ENCODE measurements around the gene TNN. TPM values are rescaled to one million over a fixed set of nuclear protein-coding genes. Genes with fewer than 3 reads are reported as not detected.

TNN gene
- total and polyA plus RNA-seq, 9 donors = 3.3 to 9.2 (median 5.5) TPM

DNA sequence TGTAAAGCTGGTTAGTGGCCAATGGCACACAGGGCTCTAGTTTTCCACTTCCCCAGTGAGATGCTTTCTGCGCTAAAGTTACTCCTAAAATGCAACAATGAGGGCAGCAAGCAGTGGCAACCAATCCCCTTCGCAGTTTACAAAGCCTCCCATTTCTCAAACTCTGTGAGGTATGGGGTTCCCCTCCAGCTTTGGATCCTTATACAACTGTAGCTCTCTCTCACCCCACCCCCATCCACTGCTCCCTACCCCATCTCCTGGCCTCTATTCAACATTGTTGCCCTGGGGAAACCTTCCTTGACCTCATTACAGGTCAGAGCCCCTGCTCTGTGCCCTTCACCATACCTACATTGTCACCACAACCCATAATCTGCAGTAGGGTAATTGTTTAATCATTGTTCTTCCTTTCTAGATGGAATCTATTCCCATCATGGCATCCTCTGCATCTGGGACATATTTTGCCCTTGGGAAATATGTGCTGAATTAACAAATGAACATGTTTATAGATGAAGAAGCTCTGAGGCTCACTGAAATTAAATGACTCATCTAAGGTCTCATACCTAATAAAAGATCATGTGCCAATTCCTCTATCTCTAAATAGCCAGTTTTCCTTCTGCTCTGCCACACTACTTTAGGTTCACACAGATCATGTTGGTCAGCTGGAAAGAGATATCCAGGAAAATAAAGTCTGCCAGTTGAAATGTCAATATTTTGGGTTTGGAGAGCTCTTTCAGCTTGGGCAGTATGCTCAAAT lies 112.4 kb downstream of the TNN start:
- H3K27me3 ChIP-seq (ENCODE audit: control insufficient read depth, insufficient read depth, low read length) = no peaks in the 10 kb centered on the region
- no peaks in the 10 kb centered on the region for H3K4me1 ChIP-seq (ENCODE audit: control insufficient read depth, insufficient read depth, low read length)
- H3K9me3 ChIP-seq (replicated peaks; ENCODE audit: control insufficient read depth, low read depth, low read length) = no peaks in the 10 kb centered on the region
- peaks cover 8% of the 10 kb centered on the region for H3K36me3 ChIP-seq (ENCODE audit: control insufficient read depth, insufficient read depth, low read length)
- no peak overlapping the region for H3K27ac ChIP-seq (ENCODE audit: low read length)
- no peak overlapping the region for H3K4me3 ChIP-seq (ENCODE audit: low read length)
- WGBS (ENCODE audit: insufficient coverage) = no CpG with 5 or more reads among the region's 2 CpGs
- DNase-seq = no peak

DNA sequence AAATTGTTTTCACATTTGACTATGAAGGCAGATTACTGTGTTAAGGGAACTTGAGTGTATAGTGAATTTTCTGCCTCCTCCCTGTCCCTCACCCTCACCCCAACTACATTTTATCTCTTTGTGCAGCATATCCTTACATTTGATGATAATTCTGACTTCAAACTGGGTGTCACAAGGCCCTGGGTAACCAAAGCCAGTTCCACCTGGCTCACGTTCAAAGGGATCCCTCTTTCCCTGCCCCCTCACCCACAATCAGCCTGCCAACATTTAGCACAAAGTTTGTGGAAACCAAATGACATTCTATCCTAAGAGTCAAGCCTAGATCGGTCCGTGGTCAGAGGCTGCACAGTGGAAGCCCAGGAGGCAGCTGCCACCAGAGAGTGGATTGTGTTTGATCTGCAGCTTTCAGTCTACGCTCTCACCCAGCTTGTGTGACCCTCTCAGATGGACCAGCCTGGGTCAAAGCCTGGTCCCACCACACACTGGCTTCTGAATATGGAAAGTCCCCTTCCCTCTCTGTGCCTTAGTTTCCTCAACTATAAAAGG lies 114.6 kb downstream of the TNN start:
- 81% methylated on average over 4 of the region's 4 CpGs for WGBS (ENCODE audit: insufficient coverage)

GRCh38 chr1:175183586-175183985 lies 116.0 kb downstream of the TNN start:
- Histone ChIP-seq H3K36me3 (ENCODE audit: control insufficient read depth, insufficient read depth, low read length) (peaks cover 2% of the 10 kb centered on the region), H3K9me3 (replicated peaks; ENCODE audit: control insufficient read depth, low read depth, low read length) (no peaks in the 10 kb centered on the region), H3K4me3 (ENCODE audit: low read length) (no peak overlapping the region), H3K27me3 (ENCODE audit: control insufficient read depth, insufficient read depth, low read length) (no peaks in the 10 kb centered on the region), H3K27ac (ENCODE audit: low read length) (no peak overlapping the region), H3K4me1 (ENCODE audit: control insufficient read depth, insufficient read depth, low read length) (no peaks in the 10 kb centered on the region)
- DNase-seq = no peak
- WGBS (ENCODE audit: insufficient coverage) = 94% methylated on average over 2 of the region's 5 CpGs

More for the DNA sequence above, 114.6 kb downstream of the TNN start:
- no peak overlapping the region for H3K4me3 ChIP-seq (ENCODE audit: low read length)
- no peaks in the 10 kb centered on the region for H3K9me3 ChIP-seq (replicated peaks; ENCODE audit: control insufficient read depth, low read depth, low read length)
- DNase-seq = no peak
- H3K27ac ChIP-seq (ENCODE audit: low read length) = no peak overlapping the region
- peaks cover 4% of the 10 kb centered on the region for H3K36me3 ChIP-seq (ENCODE audit: control insufficient read depth, insufficient read depth, low read length)
- H3K27me3 ChIP-seq (ENCODE audit: control insufficient read depth, insufficient read depth, low read length) = no peaks in the 10 kb centered on the region
- no peaks in the 10 kb centered on the region for H3K4me1 ChIP-seq (ENCODE audit: control insufficient read depth, insufficient read depth, low read length)

DNA sequence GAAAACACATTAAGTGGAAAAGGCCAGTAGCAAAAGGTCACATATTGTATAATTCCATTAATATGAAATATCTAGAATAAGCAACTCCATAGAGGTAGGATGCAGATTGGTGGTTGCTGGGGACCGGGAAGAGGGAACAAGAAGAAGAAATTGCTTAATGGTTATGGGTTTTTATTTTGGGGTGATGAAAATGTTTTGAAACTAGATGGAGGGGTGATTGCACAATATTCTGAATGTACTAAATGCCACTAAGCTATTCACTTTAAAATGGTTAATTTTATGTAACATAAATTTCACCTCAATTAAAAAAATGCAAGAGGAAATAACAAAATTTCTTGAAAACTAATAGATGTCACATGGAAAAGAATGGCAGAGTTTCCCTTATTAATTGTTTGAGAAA lies 118.3 kb downstream of the TNN start:
- Histone ChIP-seq H3K27me3 (ENCODE audit: control insufficient read depth, insufficient read depth, low read length) (peaks cover 2% of the 10 kb centered on the region), H3K27ac (ENCODE audit: low read length) (no peak overlapping the region), H3K36me3 (ENCODE audit: control insufficient read depth, insufficient read depth, low read length) (peaks cover 2% of the 10 kb centered on the region), H3K4me3 (ENCODE audit: low read length) (no peak overlapping the region), H3K9me3 (replicated peaks; ENCODE audit: control insufficient read depth, low read depth, low read length) (no peaks in the 10 kb centered on the region), H3K4me1 (ENCODE audit: control insufficient read depth, insufficient read depth, low read length) (peaks cover 6% of the 10 kb centered on the region)
- no CpG with 5 or more reads among the region's 1 CpG for WGBS (ENCODE audit: insufficient coverage)
- no peak for DNase-seq

GRCh38 chr1:175186433-175187160 lies 119.0 kb downstream of the TNN start:
- peaks cover 2% of the 10 kb centered on the region for H3K36me3 ChIP-seq (ENCODE audit: control insufficient read depth, insufficient read depth, low read length)
- DNase-seq = no peak
- H3K27ac ChIP-seq (ENCODE audit: low read length) = no peak overlapping the region
- no peak overlapping the region for H3K4me3 ChIP-seq (ENCODE audit: low read length)
- H3K9me3 ChIP-seq (replicated peaks; ENCODE audit: control insufficient read depth, low read depth, low read length) = no peaks in the 10 kb centered on the region
- H3K27me3 ChIP-seq (ENCODE audit: control insufficient read depth, insufficient read depth, low read length) = peaks cover 2% of the 10 kb centered on the region
- peaks cover 9% of the 10 kb centered on the region for H3K4me1 ChIP-seq (ENCODE audit: control insufficient read depth, insufficient read depth, low read length)
- WGBS (ENCODE audit: insufficient coverage) = no CpG with 5 or more reads among the region's 2 CpGs

- WGBS (ENCODE audit: insufficient coverage) = no CpG with 5 or more reads among the region's 2 CpGs
- Histone ChIP-seq H3K36me3 (ENCODE audit: control insufficient read depth, insufficient read depth, low read length) (peaks cover 2% of the 10 kb centered on the region), H3K4me1 (ENCODE audit: control insufficient read depth, insufficient read depth, low read length) (peaks cover 26% of the 10 kb centered on the region), H3K27me3 (ENCODE audit: control insufficient read depth, insufficient read depth, low read length) (peaks cover 9% of the 10 kb centered on the region), H3K4me3 (ENCODE audit: low read length) (no peak overlapping the region), H3K27ac (ENCODE audit: low read length) (no peak overlapping the region), H3K9me3 (replicated peaks; ENCODE audit: control insufficient read depth, low read depth, low read length) (no peaks in the 10 kb centered on the region)
- peak; percentile 59 for DNase-seq
These were observed 121.3 kb downstream of the TNN start for GRCh38 chr1:175188936-175189335.

- no CpG with 5 or more reads among the region's 7 CpGs for WGBS (ENCODE audit: insufficient coverage)
- peaks cover 9% of the 10 kb centered on the region for H3K27me3 ChIP-seq (ENCODE audit: control insufficient read depth, insufficient read depth, low read length)
- peak overlapping the region; percentile 49 for H3K4me3 ChIP-seq (ENCODE audit: low read length)
- H3K36me3 ChIP-seq (ENCODE audit: control insufficient read depth, insufficient read depth, low read length) = peaks cover 2% of the 10 kb centered on the region
- H3K4me1 ChIP-seq (ENCODE audit: control insufficient read depth, insufficient read depth, low read length) = peaks cover 26% of the 10 kb centered on the region
- H3K9me3 ChIP-seq (replicated peaks; ENCODE audit: control insufficient read depth, low read depth, low read length) = no peaks in the 10 kb centered on the region
- peak; percentile 30 for DNase-seq
- H3K27ac ChIP-seq (ENCODE audit: low read length) = peak overlapping the region; percentile 92
These were observed 124.0 kb downstream of the TNN start for GRCh38 chr1:175191659-175192058.

- peaks cover 9% of the 10 kb centered on the region for H3K27me3 ChIP-seq (ENCODE audit: control insufficient read depth, insufficient read depth, low read length)
- H3K4me1 ChIP-seq (ENCODE audit: control insufficient read depth, insufficient read depth, low read length) = peaks cover 29% of the 10 kb centered on the region
- peaks cover 2% of the 10 kb centered on the region for H3K36me3 ChIP-seq (ENCODE audit: control insufficient read depth, insufficient read depth, low read length)
- peak overlapping the region; percentile 49 for H3K4me3 ChIP-seq (ENCODE audit: low read length)
- WGBS (ENCODE audit: insufficient coverage) = under 1% methylated on average over 13 of the region's 17 CpGs
- peak; percentile 85 for DNase-seq
- H3K9me3 ChIP-seq (replicated peaks; ENCODE audit: control insufficient read depth, low read depth, low read length) = no peaks in the 10 kb centered on the region
- peak overlapping the region; percentile 92 for H3K27ac ChIP-seq (ENCODE audit: low read length)
These were observed 124.5 kb downstream of the TNN start for GRCh38 chr1:175192111-175192629.

DNA sequence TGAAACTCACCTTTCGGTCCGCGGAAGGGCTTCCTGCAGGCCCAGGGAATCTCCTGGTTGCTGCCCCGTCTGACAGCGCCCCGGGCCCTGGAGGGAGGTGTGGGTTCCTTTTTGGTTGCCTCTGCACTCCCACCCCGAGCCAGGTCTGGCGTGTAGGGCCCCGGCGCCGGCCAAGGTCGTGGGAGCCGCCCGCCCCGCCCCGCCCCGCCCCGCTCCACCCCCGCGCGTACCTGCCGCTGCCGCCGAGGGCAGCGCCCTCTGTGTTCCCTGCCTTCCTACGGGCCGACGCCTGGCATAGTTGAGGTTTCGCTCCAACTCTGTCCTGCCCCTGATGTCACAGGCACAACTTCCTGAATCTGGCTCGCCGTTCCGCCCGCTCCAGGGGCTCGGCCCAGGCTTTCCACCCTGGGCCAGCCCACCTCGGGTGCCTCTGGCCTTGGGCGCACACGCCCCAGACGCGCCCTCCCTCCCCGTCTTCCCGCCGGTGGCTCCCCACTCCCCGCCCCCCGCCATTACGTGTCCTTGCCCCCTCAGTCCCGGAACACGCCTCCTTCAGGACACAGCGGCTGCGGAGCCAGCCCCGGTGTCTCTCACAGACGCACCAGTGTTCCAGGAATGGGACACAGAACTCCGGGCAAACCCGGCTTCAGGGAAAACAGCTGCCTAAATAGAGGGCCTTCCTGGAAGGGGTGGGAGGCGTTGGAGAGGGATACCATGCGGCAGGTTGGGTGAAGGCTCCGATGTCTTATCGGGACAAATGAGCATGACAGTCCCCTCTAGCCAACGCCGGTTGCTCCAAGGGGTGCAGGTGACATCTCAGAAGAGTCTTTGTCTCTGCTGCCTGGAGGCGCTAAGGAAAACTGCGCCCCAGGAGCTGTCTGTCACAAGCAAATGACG lies 125.2 kb downstream of the TNN start, which contains the start of gene KIAA0040:
Gene KIAA0040, minus strand, starts transcription at position 147 of the 897 bp plus-strand sequence. CDS start 31,763 bp downstream, outside the sequence.
- peaks cover 33% of the 10 kb centered on the region for H3K4me1 ChIP-seq (ENCODE audit: control insufficient read depth, insufficient read depth, low read length)
- no peaks in the 10 kb centered on the region for H3K36me3 ChIP-seq (ENCODE audit: control insufficient read depth, insufficient read depth, low read length)
- peak within 1 kb of the TSS; percentile 49 for H3K4me3 ChIP-seq (ENCODE audit: low read length)
- DNase-seq = peak; percentile 84
- peaks cover 9% of the 10 kb centered on the region for H3K27me3 ChIP-seq (ENCODE audit: control insufficient read depth, insufficient read depth, low read length)
- WGBS (ENCODE audit: insufficient coverage) = 2% methylated on average over 43 of the region's 62 CpGs
- peak within 1 kb of the TSS; percentile 92 for H3K27ac ChIP-seq (ENCODE audit: low read length)
- no peaks in the 10 kb centered on the region for H3K9me3 ChIP-seq (replicated peaks; ENCODE audit: control insufficient read depth, low read depth, low read length)
